Measurements from ENCODE around the gene NPAS3. TPM values are rescaled to one million over a fixed set of nuclear protein-coding genes. Genes with fewer than 3 reads are reported as not detected.

Gene NPAS3
- total and polyA plus RNA-seq, 2 of the 8 experiments (the other 6 are each of a cell fraction or from before 2014, with no cell fraction given), result 0.11 to 0.60 TPM

GRCh38 chr14:33291529-33292104, 352.9 kb downstream of the NPAS3 start:
- Histone ChIP-seq H3K23me2 (ENCODE audit: low read depth, low read length) (no peaks in the 10 kb centered on the region; the same call in 1 of the 2 replicates), H2AFZ (ENCODE audit: low read length) (no peak overlapping the region), H3K27me3 (replicated peaks in 1 of 4; ENCODE audit: control insufficient read depth in 3 of 4, extremely low read depth in 1 of 4, insufficient read depth in 3 of 4, low read length in 3 of 4) (no peaks in the 10 kb centered on the region), H3K36me3 (ENCODE audit: control insufficient read depth in 2 of 4, insufficient read depth in 4 of 4, low read length in 3 of 4) (no peaks in the 10 kb centered on the region), H4K20me1 (replicated peaks in 1 of 2; ENCODE audit: control insufficient read depth in 1 of 2, insufficient read depth in 2 of 2, low read length in 2 of 2) (no peaks in the 10 kb centered on the region), H2BK20ac (ENCODE audit: low read length) (no peak overlapping the region), H3K18ac (ENCODE audit: extremely low read depth, low read length) (no peak overlapping the region), H3K9me3 (ENCODE audit: insufficient read depth in 2 of 2, low read depth in 1 of 2, low read length in 1 of 2) (no peaks in the 10 kb centered on the region; a peak in 1 of 4 replicates), H3K9ac (replicated peaks in 1 of 4; ENCODE audit: extremely low read depth in 1 of 4, low read depth in 3 of 4, low read length in 3 of 4) (no peak overlapping the region), H3K4me1 (replicated peaks in 1 of 4; ENCODE audit: control insufficient read depth in 3 of 4, insufficient read depth in 4 of 4, low read length in 3 of 4) (peaks cover 0 to 4% (median 1%) of the 10 kb centered on the region in 4 experiments; a peak in 3 of 7 replicates), H2BK12ac (ENCODE audit: low read depth, low read length) (no peak overlapping the region), H3K4me2 (ENCODE audit: insufficient read depth in 1 of 2, low read depth in 2 of 2, low read length in 2 of 2) (no peak overlapping the region), H3K27ac (ENCODE audit: low read depth, low read length) (no peak overlapping the region), H4K91ac (replicated peaks; ENCODE audit: insufficient read length, low read length) (no peak overlapping the region), H3K23ac (ENCODE audit: insufficient read length) (no peak overlapping the region), H2BK5ac (ENCODE audit: low read depth, low read length) (no peak overlapping the region), H2BK15ac (ENCODE audit: low read length) (no peak overlapping the region), H4K5ac (ENCODE audit: insufficient read length, low read depth, low read length) (no peak overlapping the region), H3K56ac (replicated peaks; ENCODE audit: insufficient read length, low read depth, low read length) (no peak overlapping the region), H2BK120ac (replicated peaks; ENCODE audit: low read depth, low read length) (no peak overlapping the region), H3K79me2 (ENCODE audit: control insufficient read depth in 1 of 2, insufficient read depth in 2 of 2, low read length in 2 of 2) (no peaks in the 10 kb centered on the region), H3K14ac (ENCODE audit: insufficient read length) (no peak overlapping the region), H3K4me3 (ENCODE audit: extremely low read depth in 1 of 4, insufficient read depth in 2 of 4, low read depth in 3 of 4, low read length in 4 of 4) (no peak overlapping the region), H3K79me1 (ENCODE audit: low read depth, low read length) (no peaks in the 10 kb centered on the region), H4K8ac (ENCODE audit: extremely low read depth, insufficient read depth, low read length) (no peak overlapping the region), H2AK5ac (ENCODE audit: low read depth, low read length) (no peak overlapping the region), H3K4ac (replicated peaks; ENCODE audit: insufficient read length, low read depth, low read length) (no peak overlapping the region)
- ChIA-PET POLR2A (ENCODE audit: partially characterized antibody) (no interaction called here), CTCF (ENCODE audit: partially characterized antibody) (no interaction called here)
- DNase-seq (ENCODE audit: low read depth in 1 of 2, low spot score in 2 of 2) (no peak), FAIRE-seq (no peak)
- TF ChIP-seq CHD2 (IDR thresholded peaks at IDR 0.05; ENCODE audit: low read length) (no peak), RFX5 (IDR thresholded peaks at IDR 0.05; ENCODE audit: borderline replicate concordance, low read depth, low read length) (no peak), EGR1 (IDR thresholded peaks at IDR 0.05; ENCODE audit: borderline replicate concordance, low read depth, low read length) (no peak), JUN (IDR thresholded peaks at IDR 0.05; ENCODE audit: low read depth, low read length) (no peak), BRCA1 (IDR thresholded peaks at IDR 0.05; ENCODE audit: low read depth, low read length) (no peak), NANOG (IDR thresholded peaks at IDR 0.05; ENCODE audit: insufficient read depth, low read depth, low read length, poor library complexity, severe bottlenecking) (no peak), SP4 (IDR thresholded peaks at IDR 0.05; ENCODE audit: low read length) (no peak), TAF7 (optimal IDR thresholded peaks at IDR 0.05; ENCODE audit: borderline replicate concordance, low read depth, low read length) (no peak), TAF1 (IDR thresholded peaks at IDR 0.05; ENCODE audit: low read depth, low read length) (no peak), RAD21 (IDR thresholded peaks at IDR 0.05 in 1 of 2, conservative IDR thresholded peaks at IDR 0.05 in 1 of 2; ENCODE audit: low read depth in 2 of 2, low read length in 2 of 2) (no peak), CREB1 (IDR thresholded peaks at IDR 0.05) (no peak), SRF (IDR thresholded peaks at IDR 0.05; ENCODE audit: low read depth, low read length) (no peak), YY1 (IDR thresholded peaks at IDR 0.05; ENCODE audit: low read depth, low read length) (no peak), HDAC2 (IDR thresholded peaks at IDR 0.05; ENCODE audit: borderline replicate concordance in 1 of 2, low read depth in 2 of 2, low read length in 2 of 2) (no peak)
- WGBS, 2 experiments (ENCODE audit: extremely low coverage in 1 of 2, insufficient coverage in 1 of 2, insufficient read length in 1 of 2, insufficient replicate concordance in 2 of 2, low coverage in 1 of 2, low lambda C conversion rate in 2 of 2, missing lambda C conversion rate in 1 of 2), result 93% methylated on average over 8 of the region's 8 CpGs; no CpG with 5 or more reads in 1 of the 2 experiments

All from H1 (cell line).